AG10803 (cell line): ENCODE results near the gene SAMM50.
A peak's percentile ranks its signal among the peaks of the same experiment; 100 is the strongest.

Source experiments
- DNase-seq: peaks from one replicate; pipeline ENCODE4 v3.0.0; 2010; ENCODE audit warnings: low read depth
- H3K4me3 ChIP-seq: 2 replicates; pipeline ENCODE4 v1.5.1; 2011; ENCODE audit warnings: mild to moderate bottlenecking, low read length, control low read depth
- CTCF ChIP-seq: conservative IDR thresholded peaks from 2 replicates; pipeline ENCODE4 v1.5.1; 2011; ENCODE audit warnings: mild to moderate bottlenecking, low read length, control low read depth, inconsistent platforms

Gene SAMM50

GRCh38 chr22:43925433-43926348 lies 29.6 kb upstream of the SAMM50 start:
- H3K4me3 ChIP-seq, result peak overlapping the region; percentile 49; the same call in 1 of the 2 replicates
- DNase-seq, result no peak
- no peak for TF ChIP-seq CTCF

GRCh38 chr22:43926349-43926710 lies 28.9 kb upstream of the SAMM50 start:
- no peak for TF ChIP-seq CTCF
- no peak for DNase-seq
- no peak overlapping the region for H3K4me3 ChIP-seq

- no peak overlapping the region for H3K4me3 ChIP-seq
- no peak for TF ChIP-seq CTCF
- no peak for DNase-seq
Measured at GRCh38 chr22:43928468-43928867, 26.8 kb upstream of the SAMM50 start.

GRCh38 chr22:43928908-43929307 lies 26.3 kb upstream of the SAMM50 start:
- TF ChIP-seq CTCF, result no peak
- no peak for DNase-seq
- no peak overlapping the region for H3K4me3 ChIP-seq

GRCh38 chr22:43931771-43932170 lies 23.5 kb upstream of the SAMM50 start:
- no peak overlapping the region for H3K4me3 ChIP-seq
- no peak for TF ChIP-seq CTCF
- DNase-seq, result peak; percentile 57

GRCh38 chr22:43941449-43941848 lies 13.8 kb upstream of the SAMM50 start:
- H3K4me3 ChIP-seq, result no peak overlapping the region
- no peak for DNase-seq
- no peak for TF ChIP-seq CTCF
